Effector CD4-positive, alpha-beta T cell (primary cell): ENCODE data around the gene TMC2.
"Not testable (repeated sequence)": the region's sequence is repeated elsewhere in the genome, so short reads cannot be mapped to it uniquely, and the experiment has no call there.

Source experiments
- DNase-seq: peaks from one replicate; pipeline ENCODE4 v3.0.0-alpha.2; 2020

The TMC2 gene

GRCh38 chr20:2663887-2664719 lies 127.7 kb downstream of the TMC2 start, which contains the start of gene IDH3B:
Gene IDH3B (minus strand): TSS chr20:2664216. CDS start chr20:2664188, 28 bp downstream.
- DNase-seq: peak; percentile 88

GRCh38 chr20:2671977-2672376 lies 135.6 kb downstream of the TMC2 start:
- no peak for DNase-seq

GRCh38 chr20:2672446-2672845 lies 136.1 kb downstream of the TMC2 start:
- DNase-seq: no peak

- no peak for DNase-seq
Measured at GRCh38 chr20:2673453-2673852, 137.1 kb downstream of the TMC2 start.

DNA sequence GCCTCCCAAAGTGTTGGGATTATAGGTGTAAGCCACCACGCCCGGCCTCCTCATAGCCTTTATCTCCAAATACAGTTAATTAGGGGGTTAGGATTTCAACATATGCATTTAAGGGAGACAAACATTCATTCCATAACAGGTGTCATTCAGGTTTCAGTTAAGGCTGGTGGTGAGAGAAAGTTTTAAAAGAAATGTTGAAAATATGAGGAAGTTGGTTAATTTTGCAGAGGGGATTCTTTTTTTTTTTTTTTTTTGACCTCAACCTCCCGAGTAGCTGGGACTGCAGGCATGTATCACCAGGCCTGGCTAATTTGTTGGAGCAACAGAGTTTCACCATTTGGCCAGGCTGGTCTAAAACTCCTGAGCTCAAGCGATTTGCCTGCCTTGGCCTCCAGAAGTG lies 143.7 kb downstream of the TMC2 start:
- DNase-seq: no peak

DNA sequence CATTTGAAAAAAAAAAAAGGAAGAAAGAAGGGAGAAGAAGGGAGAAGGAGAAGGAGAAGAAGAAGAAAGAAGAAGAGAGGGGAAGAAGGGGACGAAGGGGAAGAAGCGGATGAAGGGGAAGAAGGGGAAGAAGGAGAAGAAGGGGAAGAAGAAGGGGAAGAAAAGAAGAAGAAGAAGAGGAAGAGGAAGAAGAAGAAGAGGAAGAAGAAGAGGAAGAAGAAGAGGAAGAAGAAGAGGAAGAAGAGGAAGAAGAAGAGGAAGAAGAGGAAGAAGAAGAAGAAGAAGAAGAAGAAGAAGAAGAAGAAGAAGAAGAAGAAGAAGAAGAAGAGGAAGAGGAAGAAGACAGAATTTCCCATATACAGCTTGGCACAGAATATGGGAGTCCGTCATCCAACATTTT lies 145.7 kb downstream of the TMC2 start:
- not testable (repeated sequence) for DNase-seq

GRCh38 chr20:2684817-2685216 lies 148.4 kb downstream of the TMC2 start:
- DNase-seq: not testable (repeated sequence)

- no peak for DNase-seq
Measured at GRCh38 chr20:2687514-2687913, 151.1 kb downstream of the TMC2 start.

GRCh38 chr20:2688041-2688591 lies 151.7 kb downstream of the TMC2 start:
- peak; percentile 66 for DNase-seq

DNA sequence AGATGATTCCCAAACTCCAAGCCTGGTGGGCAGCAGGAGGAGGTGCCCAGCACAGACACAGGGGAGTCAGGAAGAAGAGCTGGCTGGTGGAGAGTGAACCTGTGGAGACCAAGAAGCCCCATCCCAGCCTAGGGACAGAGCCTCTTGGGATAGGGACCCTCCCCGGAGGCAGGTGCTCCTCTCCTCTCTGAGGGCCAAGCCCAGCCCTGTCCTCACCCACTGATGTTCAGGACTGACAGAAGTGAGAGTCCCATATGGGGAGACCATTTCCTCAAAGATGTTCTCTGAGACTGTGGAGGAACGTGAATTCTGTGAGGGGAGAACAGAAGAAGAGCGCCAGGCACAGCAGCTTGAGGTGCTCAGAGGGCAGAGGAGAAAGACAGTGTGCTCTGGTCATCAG lies 153.8 kb downstream of the TMC2 start:
- DNase-seq: no peak

GRCh38 chr20:2690718-2691117 lies 154.3 kb downstream of the TMC2 start:
- DNase-seq: no peak

GRCh38 chr20:2691127-2691526 lies 154.8 kb downstream of the TMC2 start:
- DNase-seq: no peak
